Ishikawa (cell line): Measurements from ENCODE around the gene AKR1B15.

Experiments
- CEBPB ChIP-seq: IDR thresholded peaks from 2 replicates; pipeline ENCODE4 v1.6.1; 2012
- EGR1 ChIP-seq: IDR thresholded peaks from 2 replicates; pipeline ENCODE4 v1.6.1; 2012
- EP300 ChIP-seq: IDR thresholded peaks from 2 replicates; pipeline ENCODE4 v1.6.1; 2012; ENCODE audit warnings: borderline replicate concordance
- NFIC ChIP-seq: IDR thresholded peaks from 2 replicates; pipeline ENCODE4 v1.6.1; 2012
- RAD21 ChIP-seq: IDR thresholded peaks from 2 replicates; pipeline ENCODE4 v1.6.1; 2012; ENCODE audit warnings: low read depth
- REST ChIP-seq: IDR thresholded peaks from 2 replicates; pipeline ENCODE4 v1.6.1; 2012; ENCODE audit warnings: low read depth, mild to moderate bottlenecking
- TCF12 ChIP-seq: IDR thresholded peaks from 2 replicates; pipeline ENCODE4 v1.6.1; 2012; ENCODE audit warnings: low read depth
- TEAD4 ChIP-seq: IDR thresholded peaks from 2 replicates; pipeline ENCODE4 v1.6.1; 2012

Gene AKR1B15

GRCh38 chr7:134629445-134629844, 80.5 kb downstream of the AKR1B15 start:
- TF ChIP-seq EP300: no peak
- TF ChIP-seq TEAD4: no peak
- TF ChIP-seq REST: no peak
- no peak for TF ChIP-seq NFIC
- TF ChIP-seq EGR1: no peak
- TF ChIP-seq RAD21: no peak
- TF ChIP-seq TCF12: no peak
- TF ChIP-seq CEBPB: no peak
